Measurements from ENCODE around the gene MACROH2A2.
A peak's percentile ranks its signal among the peaks of the same experiment; 100 is the strongest.
"Not testable (repeated sequence)": the region's sequence is repeated elsewhere in the genome, so short reads cannot be mapped to it uniquely, and the experiment has no call there.

MACROH2A2 gene

DNA sequence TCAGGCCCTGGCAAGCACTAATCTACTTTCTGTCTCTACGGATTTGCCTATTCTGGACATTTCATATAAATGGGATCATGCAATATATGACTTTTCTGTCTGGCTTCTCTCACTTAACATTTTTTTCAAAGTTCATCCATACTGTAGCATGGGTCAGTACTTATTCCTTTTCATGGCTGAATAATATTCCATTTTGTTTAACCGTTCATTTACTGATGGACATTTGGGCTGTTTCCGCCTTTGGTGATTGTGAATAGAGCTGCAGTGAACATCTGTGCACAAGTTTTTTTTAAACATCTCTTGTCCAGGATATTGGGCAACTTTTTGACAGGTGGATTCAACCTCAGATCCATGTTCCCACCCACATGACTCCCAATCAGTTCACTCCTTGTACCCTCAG is 49.0 kb downstream of the MACROH2A2 start:
- DNase-seq = no peak

GRCh38 chr10:70106958-70107791 is 54.5 kb downstream of the MACROH2A2 start:
- peak; percentile 26 for DNase-seq

- DNase-seq = no peak
Measured at GRCh38 chr10:70109064-70109729, 56.6 kb downstream of the MACROH2A2 start.

DNA sequence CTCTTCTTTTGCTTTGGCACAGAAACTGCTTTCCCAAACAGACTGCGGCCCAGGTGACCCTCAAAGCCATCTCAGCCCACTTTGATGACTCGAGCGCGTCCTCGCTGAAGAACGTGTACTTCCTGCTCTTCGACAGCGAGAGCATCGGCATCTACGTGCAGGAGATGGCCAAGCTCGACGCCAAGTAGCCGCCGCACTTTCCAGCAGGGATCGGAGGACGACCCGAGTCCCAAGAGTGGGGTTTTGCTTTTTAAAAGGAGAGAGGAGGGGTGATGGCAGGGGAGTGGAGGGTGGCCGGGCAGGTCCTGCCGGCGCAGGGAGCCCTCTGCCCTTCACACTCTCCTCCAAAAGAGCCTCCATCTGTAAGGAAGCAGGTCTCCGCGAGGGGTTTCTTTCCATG is 58.9 kb downstream of the MACROH2A2 start:
- no peak for DNase-seq

DNA sequence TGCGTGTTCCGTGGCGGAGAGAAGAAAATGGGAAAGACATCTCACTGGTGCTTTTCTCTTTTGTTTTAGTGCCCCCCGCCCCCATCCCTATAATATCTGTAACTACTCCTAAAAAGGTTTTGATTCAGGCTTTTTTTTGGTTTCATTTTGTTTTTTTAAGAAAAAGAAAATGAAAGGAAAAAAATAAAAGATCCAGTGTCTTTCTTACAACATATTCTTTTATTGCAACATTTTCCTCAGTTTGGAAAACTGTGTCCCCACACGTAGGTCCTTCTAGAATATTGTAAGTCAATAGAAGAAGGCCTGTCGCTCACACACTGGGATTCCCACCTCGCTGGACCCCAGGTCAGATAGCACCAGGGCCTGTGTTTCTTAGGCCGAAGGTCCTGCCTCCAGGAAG is 59.4 kb downstream of the MACROH2A2 start:
- DNase-seq = no peak

DNA sequence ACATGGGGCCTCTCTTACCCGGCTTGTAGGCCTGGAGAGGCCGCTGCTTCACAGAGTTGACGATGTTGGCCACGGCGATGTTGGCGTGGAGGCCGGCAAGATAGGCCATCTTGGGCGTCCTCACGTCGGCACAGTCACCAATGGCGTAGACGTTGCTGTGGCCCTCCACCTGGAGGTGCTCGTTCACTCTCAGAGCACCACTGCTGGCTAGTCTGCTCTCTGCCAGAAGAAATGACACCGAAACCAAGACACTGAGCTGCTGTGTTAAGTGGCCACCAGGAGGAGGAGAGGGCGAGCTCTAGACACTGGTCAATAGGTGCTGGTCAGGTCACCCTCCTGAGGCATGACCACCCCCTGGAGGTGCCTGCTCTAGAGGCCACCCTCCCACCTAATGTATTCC is 62.3 kb downstream of the MACROH2A2 start:
- DNase-seq = no peak

DNA sequence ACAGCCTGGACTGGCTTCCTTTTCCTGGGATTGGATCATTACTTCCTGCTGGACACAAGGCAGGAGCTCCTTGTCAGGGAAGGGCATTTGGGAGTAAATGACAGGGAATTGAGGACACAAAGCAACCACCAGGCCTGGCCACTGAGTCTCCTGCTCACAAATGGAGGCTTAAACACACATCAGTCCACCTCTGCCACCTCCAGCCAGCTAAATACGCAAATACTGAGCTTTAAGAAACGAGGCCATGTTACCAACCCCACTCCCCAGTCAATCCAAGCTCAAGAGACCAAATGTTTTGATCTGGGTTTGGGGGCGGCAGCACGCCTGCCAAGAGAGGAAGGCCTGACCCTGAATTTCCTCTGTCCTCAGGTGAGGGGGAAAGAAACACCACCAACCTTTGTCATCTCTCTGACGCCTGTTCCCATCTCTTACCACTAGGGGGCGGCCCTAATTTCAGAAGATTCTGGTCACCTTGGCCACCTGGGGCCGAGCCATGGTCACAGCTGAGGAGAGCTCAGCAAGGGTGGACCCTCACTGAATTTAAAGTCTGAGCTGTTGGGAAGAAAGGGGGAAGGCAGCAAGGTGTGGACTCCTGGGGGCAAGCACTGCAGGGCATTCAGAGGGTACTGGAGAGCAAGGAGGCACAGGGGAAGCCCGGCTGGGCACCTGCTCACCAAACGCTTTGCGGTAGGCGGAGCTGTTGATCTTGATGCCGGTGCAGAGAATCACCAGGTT is 63.5 kb downstream of the MACROH2A2 start:
- DNase-seq = peak; percentile 36

DNA sequence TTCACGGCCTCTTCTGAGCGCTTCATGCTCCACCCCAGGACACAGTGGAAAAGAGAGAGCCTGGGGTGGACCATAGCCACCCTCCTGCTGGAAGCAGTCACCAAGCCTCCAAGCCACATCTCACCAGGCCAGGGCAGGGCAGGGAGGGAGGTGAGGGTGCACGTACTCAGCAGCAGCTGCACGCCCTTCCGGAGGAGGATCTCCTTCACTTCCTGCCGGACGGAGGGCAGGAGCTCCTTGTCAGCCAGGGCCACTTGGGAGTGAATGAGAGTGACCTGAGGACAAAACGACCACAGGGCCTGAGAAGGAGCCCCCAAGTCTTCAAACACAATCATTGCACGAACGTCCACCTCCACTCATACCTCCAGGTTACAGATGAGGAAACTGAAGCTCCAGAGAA is 65.0 kb downstream of the MACROH2A2 start:
- no peak for DNase-seq

DNA sequence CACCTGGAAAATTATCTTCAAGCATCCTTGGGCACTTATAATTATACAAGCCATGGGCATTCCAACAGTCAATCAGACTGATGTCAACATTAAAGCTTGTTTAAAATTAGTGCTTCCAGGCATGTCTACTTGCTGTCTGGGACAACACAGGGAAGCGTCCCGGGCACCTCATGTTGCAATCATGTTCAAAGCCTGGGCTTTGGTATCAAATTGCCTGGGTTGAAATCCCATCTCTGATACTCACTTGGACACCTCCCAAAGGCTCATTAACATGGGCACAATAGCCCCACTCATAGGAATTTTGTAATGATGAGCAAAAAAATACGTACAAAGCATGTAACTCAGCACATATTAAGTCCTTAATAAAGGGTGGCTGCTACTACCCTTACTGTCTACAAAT is 65.5 kb downstream of the MACROH2A2 start:
- DNase-seq = no peak

- no peak for DNase-seq
Measured at GRCh38 chr10:70119197-70119596, 66.6 kb downstream of the MACROH2A2 start.

- no peak for DNase-seq
Measured at GRCh38 chr10:70119623-70120022, 67.0 kb downstream of the MACROH2A2 start.

GRCh38 chr10:70120417-70120816 is 67.8 kb downstream of the MACROH2A2 start:
- no peak for DNase-seq

GRCh38 chr10:70121281-70121949 is 68.8 kb downstream of the MACROH2A2 start:
- DNase-seq = no peak

- no peak for DNase-seq
Measured at GRCh38 chr10:70122742-70123141, 70.1 kb downstream of the MACROH2A2 start.

DNA sequence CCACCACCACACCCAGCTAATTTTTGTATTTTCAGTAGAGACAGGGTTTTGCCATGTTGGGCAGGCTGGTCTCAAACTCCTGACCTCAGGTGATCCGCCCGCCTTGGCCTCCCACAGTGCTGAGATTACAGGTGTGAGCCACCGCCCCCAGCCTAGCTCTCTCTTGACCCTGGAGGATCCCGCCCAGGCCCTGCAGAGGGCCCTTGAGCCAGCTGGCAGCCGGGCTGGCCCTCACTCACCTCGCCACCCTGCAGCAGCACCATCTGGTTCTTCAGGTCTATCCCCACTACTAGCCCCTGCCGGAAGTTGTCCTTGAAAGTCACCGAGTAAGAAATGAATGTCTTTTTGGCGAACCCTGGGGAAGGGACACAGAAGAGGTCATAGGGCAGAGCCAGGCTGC is 70.5 kb downstream of the MACROH2A2 start:
- not testable (repeated sequence) for DNase-seq

GRCh38 chr10:70123817-70124216 is 71.2 kb downstream of the MACROH2A2 start:
- no peak for DNase-seq

DNA sequence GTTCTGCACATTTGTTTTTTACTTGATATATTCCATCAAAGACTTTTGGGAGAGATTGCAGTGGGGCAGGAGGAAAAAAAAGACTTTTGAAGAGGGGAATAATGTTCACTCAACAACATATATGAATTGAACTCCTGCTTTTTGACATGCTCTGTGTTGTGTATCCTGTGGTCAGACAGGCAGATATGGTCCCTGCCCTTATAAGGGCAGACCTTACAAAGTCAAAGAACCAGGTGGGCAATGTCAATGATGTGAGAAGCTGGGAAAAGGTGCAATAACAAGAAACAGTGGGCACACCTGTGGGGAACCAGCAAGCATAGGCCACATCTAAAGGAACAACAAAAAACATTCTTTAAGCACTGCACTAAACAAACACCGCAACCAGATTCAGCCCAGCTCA is 71.8 kb downstream of the MACROH2A2 start:
- no peak for DNase-seq

- DNase-seq = no peak
Measured at GRCh38 chr10:70124918-70125317, 72.3 kb downstream of the MACROH2A2 start.

DNA sequence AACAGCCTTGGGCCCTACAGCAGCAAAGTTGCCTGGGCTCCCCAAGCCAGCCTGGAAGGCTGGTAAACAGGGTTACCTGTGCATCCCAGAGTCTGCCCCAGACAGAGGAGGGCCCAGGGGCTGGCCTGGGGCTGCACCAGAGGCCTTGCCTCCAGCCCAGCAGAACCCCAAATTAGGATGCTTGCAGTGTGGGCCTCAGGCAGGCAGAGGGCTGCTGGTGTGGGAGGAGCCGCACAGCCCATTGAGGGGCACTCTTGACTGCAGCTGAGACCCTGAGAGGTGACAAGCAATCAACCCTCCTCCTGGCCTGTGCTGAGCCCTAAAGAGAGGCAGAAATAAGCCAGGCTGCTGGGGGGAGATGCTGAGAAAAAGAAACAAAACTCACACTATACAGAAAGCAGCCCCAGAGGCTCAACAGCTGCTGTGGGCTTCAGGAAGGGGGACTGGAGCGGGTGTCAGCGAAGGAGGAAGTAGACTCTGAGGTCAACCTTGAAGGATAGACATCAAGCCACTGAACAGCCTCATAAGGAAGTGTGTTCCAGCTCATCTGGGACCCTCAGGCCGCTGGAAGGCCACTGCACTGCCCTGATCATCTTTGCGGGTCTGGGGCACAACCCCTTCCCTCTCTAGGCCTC is 73.4 kb downstream of the MACROH2A2 start:
- no peak for DNase-seq

DNA sequence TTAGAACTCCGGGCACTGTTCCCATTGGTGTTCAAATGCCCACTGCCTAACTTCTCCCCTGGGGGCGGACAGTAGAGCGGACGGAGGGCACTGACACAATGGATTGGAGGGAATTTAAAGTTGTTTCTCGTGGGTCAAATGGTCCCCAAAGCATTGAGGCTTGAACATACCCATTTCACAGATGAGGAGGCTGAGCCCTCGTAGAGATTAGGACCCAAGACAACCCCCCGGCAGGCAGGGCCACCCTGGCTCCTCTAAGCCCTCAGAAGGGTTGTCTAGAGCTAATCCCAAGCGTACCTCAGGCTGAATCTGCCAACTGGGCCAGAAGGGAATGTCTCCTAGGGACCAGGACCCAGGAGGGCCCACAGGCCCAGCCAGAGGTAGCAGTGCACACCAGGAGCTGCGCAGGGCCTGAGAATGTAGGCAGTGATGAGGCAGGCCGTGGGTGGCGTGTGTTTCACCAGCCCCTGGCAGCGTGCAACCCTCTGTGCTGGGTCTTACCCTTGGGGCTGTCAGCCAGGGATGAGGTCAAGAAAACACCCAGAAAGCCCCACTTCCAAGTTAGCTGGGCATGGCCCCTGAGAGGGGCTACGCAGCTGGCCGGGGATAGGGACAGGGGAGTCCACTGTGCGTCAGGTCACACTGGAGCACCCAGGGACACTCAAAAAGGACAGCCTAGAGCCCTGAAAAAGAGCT is 74.2 kb downstream of the MACROH2A2 start:
- DNase-seq = no peak

DNA sequence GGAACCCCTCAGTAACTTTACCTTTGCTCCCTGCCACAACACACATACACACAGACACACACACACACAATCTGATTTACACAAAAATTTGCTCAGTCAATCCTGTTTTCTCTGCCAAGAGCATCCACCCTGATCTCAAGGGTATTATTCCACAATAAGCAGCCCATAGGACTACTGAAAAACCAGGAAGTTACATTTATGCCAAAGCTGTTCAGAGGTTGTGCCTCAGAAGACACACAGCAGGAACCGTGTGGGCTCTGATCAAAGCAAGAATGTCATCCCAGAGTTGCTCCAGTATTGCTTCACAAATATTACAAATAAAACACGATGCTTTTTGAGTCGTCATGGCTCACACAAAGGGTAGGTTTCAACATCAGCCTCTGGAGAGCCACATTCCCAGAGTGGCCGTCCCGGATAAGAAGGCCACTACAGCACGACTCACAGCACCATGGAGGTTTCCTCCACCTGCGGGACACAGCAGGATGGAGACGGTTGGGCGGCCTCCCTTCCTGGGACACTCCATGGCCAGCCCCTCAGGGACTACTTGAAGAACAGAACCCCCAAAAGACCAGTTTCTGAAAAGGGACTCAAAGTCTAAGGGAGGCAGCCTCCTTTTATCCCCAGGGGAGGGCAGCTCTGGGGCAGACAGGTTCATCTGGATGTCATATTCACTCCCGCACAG is 78.4 kb downstream of the MACROH2A2 start:
- DNase-seq = peak; percentile 52
